Hepatocyte (in vitro differentiated cells): ENCODE data around the gene NOL3. TPM values are rescaled to one million over a fixed set of nuclear protein-coding genes. Genes with fewer than 3 reads are reported as not detected.
A peak's percentile ranks its signal among the peaks of the same experiment; 100 is the strongest.

Source experiments
- DNase-seq: peaks from one replicate; pipeline ENCODE4 v3.0.0-alpha.2; 2016; ENCODE audit warnings: low spot score
- H2AFZ ChIP-seq: fragments of 200-600 bp; sonication (generic); 2 replicates; pipeline ENCODE4 v1.6.0; 2016; ENCODE audit warnings: antibody characterized with exemption, mild to moderate bottlenecking
- H3K27ac ChIP-seq: fragments of 200-600 bp; sonication (generic); 2 replicates; pipeline ENCODE4 v1.5.1; 2016; ENCODE audit warnings: mild to moderate bottlenecking
- H3K27me3 ChIP-seq: fragments of 200-600 bp; sonication (generic); 2 replicates; pipeline ENCODE4 v1.6.1; 2016
- H3K36me3 ChIP-seq: fragments of 200-600 bp; sonication (generic); replicated peaks from 2 replicates; pipeline ENCODE4 v1.5.1; 2016; ENCODE audit warnings: low read depth; ENCODE audit not compliant: insufficient read depth
- H3K4me1 ChIP-seq: fragments of 200-600 bp; sonication (generic); 2 replicates; pipeline ENCODE4 v1.5.1; 2016; ENCODE audit warnings: mild to moderate bottlenecking, moderate library complexity; ENCODE audit not compliant: insufficient read depth
- H3K4me2 ChIP-seq: fragments of 200-600 bp; sonication (generic); 2 replicates; pipeline ENCODE4 v1.6.0; 2016
- H3K4me3 ChIP-seq: fragments of 200-600 bp; sonication (generic); 2 replicates; pipeline ENCODE4 v1.5.1; 2016; ENCODE audit warnings: mild to moderate bottlenecking
- H3K79me2 ChIP-seq: fragments of 200-600 bp; sonication (generic); 2 replicates; pipeline ENCODE4 v1.6.0; 2017; ENCODE audit warnings: mild to moderate bottlenecking
- H3K9me2 ChIP-seq: fragments of 200-600 bp; sonication (generic); replicated peaks from 2 replicates; pipeline ENCODE4 v1.6.0; 2017; ENCODE audit warnings: mild to moderate bottlenecking; ENCODE audit not compliant: insufficient read depth
- H3K9me3 ChIP-seq: fragments of 200-600 bp; sonication (generic); 2 replicates; pipeline ENCODE4 v1.5.1; 2016; ENCODE audit warnings: low read depth, mild to moderate bottlenecking
- H4K20me1 ChIP-seq: fragments of 200-600 bp; sonication (generic); 2 replicates; pipeline ENCODE4 v1.6.0; 2016; ENCODE audit warnings: mild to moderate bottlenecking; ENCODE audit not compliant: insufficient read depth, poor library complexity, severe bottlenecking
- EZH2 ChIP-seq: fragments of 200-600 bp; sonication (generic); IDR thresholded peaks from 2 replicates; pipeline ENCODE4 v1.6.1; 2016; ENCODE audit warnings: antibody characterized with exemption, mild to moderate bottlenecking, borderline replicate concordance
- EZH2phosphoT487 ChIP-seq: fragments of 200-600 bp; sonication (generic); IDR thresholded peaks from one replicate; pipeline ENCODE4 v1.6.1; 2018; ENCODE audit warnings: antibody characterized with exemption, mild to moderate bottlenecking, low read depth, moderate library complexity; ENCODE audit not compliant: unreplicated experiment, severe bottlenecking
- WGBS: methylation state at CpG from one replicate; pipeline ENCODE4 v1.1.6; 2016; ENCODE audit warnings: low lambda C conversion rate; ENCODE audit errors: missing lambda C conversion rate; 5-methylcytosine and 5-hydroxymethylcytosine counted together
- microRNA counts: library from miRNA; unstranded; fragments of <30 nt; microRNA quantifications from one replicate; lab custom pipeline; 2017
- microRNA-seq: library from miRNA; unstranded; fragments of <30 nt; microRNA quantifications from one replicate; pipeline ENCODE4, GENCODE V29; 2017
- polyA plus RNA-seq: library from polyadenylated mRNA; unstranded; fragments of >200 nt; fragmentation: Nextera tagmentation; extraction: Ambion mirVana; gene quantifications from 2 replicates; pipeline ENCODE4 v1.2.1, GENCODE V29; 2016
- small RNA-seq: library from RNA; depleted of rRNA; stranded (forward); fragments of <200 nt; gene quantifications from one replicate; pipeline ENCODE3, GENCODE V24; 2014
- total RNA-seq: library from RNA; depleted of rRNA; stranded (reverse); fragments of >200 nt; gene quantifications from 2 replicates; pipeline ENCODE4 v1.2.3, GENCODE V29; 2014
- TF ChIP-seq, protein P1 (sequence below): fragments of 200-600 bp; sonication (generic); IDR thresholded peaks from 2 replicates; pipeline ENCODE4 v1.5.1; 2016; ENCODE audit warnings: antibody characterized with exemption, mild to moderate bottlenecking; ENCODE audit not compliant: poor library complexity

The NOL3 gene
- total and polyA plus RNA-seq, 2 experiments from 2014 or later = 9.3 to 10.9 TPM

DNA sequence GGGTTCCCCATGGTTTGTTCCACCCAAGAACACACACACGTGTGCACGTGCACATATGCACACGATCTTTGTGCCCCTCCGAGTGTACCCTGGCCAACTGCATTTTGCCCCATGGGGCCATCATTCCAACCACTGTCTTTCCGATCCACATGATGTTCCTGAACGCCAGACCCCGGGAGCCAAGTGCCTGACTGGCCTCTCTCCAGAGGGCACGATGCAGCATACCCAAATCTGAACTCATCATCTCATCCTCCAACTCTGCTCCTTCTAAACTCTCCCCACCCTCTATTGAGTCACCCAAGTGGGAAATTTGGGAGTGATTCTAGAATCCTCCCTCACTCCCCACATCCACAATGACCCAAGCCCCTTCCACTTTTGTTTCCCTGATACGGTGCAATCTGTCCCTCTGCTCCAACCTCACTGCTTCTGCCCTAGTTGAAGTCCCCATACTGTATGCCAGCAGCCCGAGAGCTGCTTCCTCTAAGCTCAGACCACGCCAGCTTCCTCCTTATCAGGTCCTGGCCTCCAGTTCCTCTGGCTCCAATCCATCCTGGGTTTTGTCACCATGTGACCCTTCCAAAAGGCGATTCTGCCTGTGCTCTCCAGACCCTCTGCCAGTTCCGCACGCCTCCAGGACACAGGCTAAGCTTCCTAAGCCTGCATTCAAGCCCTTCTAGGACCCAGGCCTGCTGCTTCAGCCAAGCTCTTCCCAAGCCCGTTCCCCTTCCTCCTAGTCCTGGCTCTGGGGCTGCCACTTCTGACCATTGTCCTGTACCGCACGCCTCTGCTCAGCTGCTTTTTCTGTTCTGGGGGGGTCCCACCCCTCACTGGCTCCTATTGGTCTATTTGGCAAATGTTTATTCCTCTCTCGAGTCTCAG is 46.5 kb downstream of the NOL3 start:
- no peak overlapping the region for H3K27ac ChIP-seq
- no peaks in the 10 kb centered on the region for H3K27me3 ChIP-seq
- no peaks in the 10 kb centered on the region for H3K79me2 ChIP-seq
- no peak overlapping the region for H2AFZ ChIP-seq
- no peaks in the 10 kb centered on the region for H3K4me1 ChIP-seq
- H3K9me2 ChIP-seq = no peaks in the 10 kb centered on the region
- no peak overlapping the region for H3K4me3 ChIP-seq
- 83% methylated on average over 18 of the region's 18 CpGs for WGBS
- TF ChIP-seq, protein P1, sequence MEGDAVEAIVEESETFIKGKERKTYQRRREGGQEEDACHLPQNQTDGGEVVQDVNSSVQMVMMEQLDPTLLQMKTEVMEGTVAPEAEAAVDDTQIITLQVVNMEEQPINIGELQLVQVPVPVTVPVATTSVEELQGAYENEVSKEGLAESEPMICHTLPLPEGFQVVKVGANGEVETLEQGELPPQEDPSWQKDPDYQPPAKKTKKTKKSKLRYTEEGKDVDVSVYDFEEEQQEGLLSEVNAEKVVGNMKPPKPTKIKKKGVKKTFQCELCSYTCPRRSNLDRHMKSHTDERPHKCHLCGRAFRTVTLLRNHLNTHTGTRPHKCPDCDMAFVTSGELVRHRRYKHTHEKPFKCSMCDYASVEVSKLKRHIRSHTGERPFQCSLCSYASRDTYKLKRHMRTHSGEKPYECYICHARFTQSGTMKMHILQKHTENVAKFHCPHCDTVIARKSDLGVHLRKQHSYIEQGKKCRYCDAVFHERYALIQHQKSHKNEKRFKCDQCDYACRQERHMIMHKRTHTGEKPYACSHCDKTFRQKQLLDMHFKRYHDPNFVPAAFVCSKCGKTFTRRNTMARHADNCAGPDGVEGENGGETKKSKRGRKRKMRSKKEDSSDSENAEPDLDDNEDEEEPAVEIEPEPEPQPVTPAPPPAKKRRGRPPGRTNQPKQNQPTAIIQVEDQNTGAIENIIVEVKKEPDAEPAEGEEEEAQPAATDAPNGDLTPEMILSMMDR = no peak
- no peak for TF ChIP-seq EZH2
- no peak for TF ChIP-seq EZH2phosphoT487
- no peak for DNase-seq
- H3K4me2 ChIP-seq = no peak overlapping the region
- no peaks in the 10 kb centered on the region for H4K20me1 ChIP-seq
- no peaks in the 10 kb centered on the region for H3K9me3 ChIP-seq
- H3K36me3 ChIP-seq = no peaks in the 10 kb centered on the region

DNA sequence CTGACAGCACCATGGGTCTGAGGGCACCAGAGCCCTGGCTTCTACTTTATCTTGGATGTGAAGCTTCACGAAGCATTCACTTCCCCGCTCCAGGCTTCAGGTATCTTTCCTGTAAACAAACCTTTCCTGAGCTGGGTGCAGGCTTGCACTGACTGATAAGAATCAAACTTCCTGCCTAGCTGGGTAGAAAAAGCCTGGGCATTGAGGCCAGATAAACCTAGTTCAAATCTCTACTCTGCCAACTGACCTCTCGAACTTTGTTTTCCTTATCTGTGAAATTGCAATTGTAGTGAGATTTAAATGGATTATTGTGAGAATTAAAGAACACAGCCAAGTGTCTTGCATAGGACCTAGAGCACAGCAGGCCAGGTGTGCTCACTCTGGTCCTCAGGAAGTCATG is 53.7 kb downstream of the NOL3 start:
- no peak overlapping the region for H3K4me2 ChIP-seq
- peaks cover 9% of the 10 kb centered on the region for H3K4me1 ChIP-seq
- H3K79me2 ChIP-seq = peaks cover 16% of the 10 kb centered on the region
- TF ChIP-seq, protein P1 = no peak
- no peak for TF ChIP-seq EZH2phosphoT487
- no peak for TF ChIP-seq EZH2
- no peaks in the 10 kb centered on the region for H3K36me3 ChIP-seq
- WGBS = 27% methylated on average over 3 of the region's 3 CpGs
- no peak for DNase-seq
- H3K9me2 ChIP-seq = no peaks in the 10 kb centered on the region
- H3K27ac ChIP-seq = no peak overlapping the region
- no peak overlapping the region for H3K4me3 ChIP-seq
- H3K27me3 ChIP-seq = no peaks in the 10 kb centered on the region
- H4K20me1 ChIP-seq = no peaks in the 10 kb centered on the region
- H3K9me3 ChIP-seq = no peaks in the 10 kb centered on the region
- H2AFZ ChIP-seq = no peak overlapping the region

MicroRNAs encoded within 50 kb of the gene (microRNA counts, 767-probe panel; counts per million panel counts)
- not detected for microRNA hsa-miR-328 (lab: Ali Mortazavi, UCI)

Small RNA genes lying within 50 kb of the gene (microRNA-seq; reads per million reads assigned to microRNA genes)
- gene MIR328 = 344 reads per million, percentile 70 among the genes with 10 or more reads in this experiment

Small RNA genes lying within 50 kb of the gene (small RNA-seq; reads per million reads assigned to genes)
- 4.1 reads per million, percentile 92 among the genes with 10 or more reads in this experiment for gene MIR328

Other genes with a start within 250 kb of the NOL3 start
- 8.2 and 8.8 TPM in 2 replicates for gene RRAD, start 245.0 kb upstream of the NOL3 start, total RNA-seq
- gene RRAD, start 245.0 kb upstream of the NOL3 start, polyA plus RNA-seq = 16.3 and 27.6 TPM in 2 replicates
- 106 and 131 TPM in 2 replicates for gene CIAO2B, start 236.1 kb upstream of the NOL3 start, total RNA-seq
- 147 and 154 TPM in 2 replicates for gene CIAO2B, start 236.1 kb upstream of the NOL3 start, polyA plus RNA-seq
- 52.6 and 52.8 TPM in 2 replicates for gene CES2, start 235.0 kb upstream of the NOL3 start, total RNA-seq
- 67.7 and 72.8 TPM in 2 replicates for gene CES2, start 235.0 kb upstream of the NOL3 start, polyA plus RNA-seq
- gene CES3, start 209.3 kb upstream of the NOL3 start, total RNA-seq = 1.2 and 1.7 TPM in 2 replicates
- gene CES3, start 209.3 kb upstream of the NOL3 start, polyA plus RNA-seq = 3.4 and 3.8 TPM in 2 replicates
- 7.2 and 12.3 TPM in 2 replicates for gene CES4A, start 181.9 kb upstream of the NOL3 start, total RNA-seq
- gene CES4A, start 181.9 kb upstream of the NOL3 start, polyA plus RNA-seq = 11.8 and 17.9 TPM in 2 replicates
- 48.0 and 59.0 TPM in 2 replicates for gene CBFB, start 141.4 kb upstream of the NOL3 start, total RNA-seq
- 39.3 and 47.4 TPM in 2 replicates for gene CBFB, start 141.4 kb upstream of the NOL3 start, polyA plus RNA-seq
- 18.6 and 18.7 TPM in 2 replicates for gene PHAF1, start 60.6 kb upstream of the NOL3 start, total RNA-seq
- gene PHAF1, start 60.6 kb upstream of the NOL3 start, polyA plus RNA-seq = 15.2 and 20.2 TPM in 2 replicates
- 33.3 and 34.5 TPM in 2 replicates for gene B3GNT9, start 19.5 kb upstream of the NOL3 start, total RNA-seq
- 37.5 and 44.2 TPM in 2 replicates for gene B3GNT9, start 19.5 kb upstream of the NOL3 start, polyA plus RNA-seq
- gene TRADD, start 10.6 kb upstream of the NOL3 start, total RNA-seq = 18.5 and 21.9 TPM in 2 replicates
- 31.4 and 32.4 TPM in 2 replicates for gene TRADD, start 10.6 kb upstream of the NOL3 start, polyA plus RNA-seq
- 10.7 and 11.1 TPM in 2 replicates for gene FBXL8, start 10.6 kb upstream of the NOL3 start, total RNA-seq
- gene FBXL8, start 10.6 kb upstream of the NOL3 start, polyA plus RNA-seq = 15.9 and 19.8 TPM in 2 replicates
- 3.2 and 5.5 TPM in 2 replicates for gene HSF4, start 5.8 kb upstream of the NOL3 start, total RNA-seq
- gene HSF4, start 5.8 kb upstream of the NOL3 start, polyA plus RNA-seq = 8.5 and 15.7 TPM in 2 replicates
- gene MATCAP1, start 13.4 kb downstream of the NOL3 start, total RNA-seq = 22.3 and 24.8 TPM in 2 replicates
- gene MATCAP1, start 13.4 kb downstream of the NOL3 start, polyA plus RNA-seq = 25.4 and 38.5 TPM in 2 replicates
- gene EXOC3L1, start 19.6 kb downstream of the NOL3 start, total RNA-seq = 0.33 and 3.3 TPM in 2 replicates
- gene EXOC3L1, start 19.6 kb downstream of the NOL3 start, polyA plus RNA-seq = 2.0 and 2.6 TPM in 2 replicates
- gene E2F4, start 21.6 kb downstream of the NOL3 start, total RNA-seq = 70.4 and 76.6 TPM in 2 replicates
- gene E2F4, start 21.6 kb downstream of the NOL3 start, polyA plus RNA-seq = 72.4 and 76.4 TPM in 2 replicates
- 18.5 and 18.7 TPM in 2 replicates for gene ELMO3, start 28.6 kb downstream of the NOL3 start, total RNA-seq
- gene ELMO3, start 28.6 kb downstream of the NOL3 start, polyA plus RNA-seq = 14.5 and 18.3 TPM in 2 replicates
- gene TMEM208, start 56.6 kb downstream of the NOL3 start, total RNA-seq = 47.5 and 53.2 TPM in 2 replicates
- gene TMEM208, start 56.6 kb downstream of the NOL3 start, polyA plus RNA-seq = 160 and 181 TPM in 2 replicates
- 4.1 and 10.0 TPM in 2 replicates for gene FHOD1, start 76.9 kb downstream of the NOL3 start, total RNA-seq
- gene FHOD1, start 76.9 kb downstream of the NOL3 start, polyA plus RNA-seq = 17.2 and 20.9 TPM in 2 replicates
- 0.36 and 1.4 TPM in 2 replicates for gene SLC9A5, start 78.4 kb downstream of the NOL3 start, total RNA-seq
- gene SLC9A5, start 78.4 kb downstream of the NOL3 start, polyA plus RNA-seq = 1.5 and 2.7 TPM in 2 replicates
- gene PLEKHG4, start 109.0 kb downstream of the NOL3 start, total RNA-seq = 3.4 and 3.6 TPM in 2 replicates
- 3.0 and 5.5 TPM in 2 replicates for gene PLEKHG4, start 109.0 kb downstream of the NOL3 start, polyA plus RNA-seq
- gene KCTD19, start 156.2 kb downstream of the NOL3 start, total RNA-seq = not detected in 2 replicates
- gene KCTD19, start 156.2 kb downstream of the NOL3 start, polyA plus RNA-seq = not detected in 2 replicates
- gene LRRC36, start 156.3 kb downstream of the NOL3 start, total RNA-seq = 0.23 and 0.32 TPM in 2 replicates
- gene LRRC36, start 156.3 kb downstream of the NOL3 start, polyA plus RNA-seq = 0.69 TPM in 1 of 2 replicates, not detected in the other
- gene TPPP3, start 223.0 kb downstream of the NOL3 start, total RNA-seq = 0.88 and 3.2 TPM in 2 replicates
- 13.4 and 20.1 TPM in 2 replicates for gene TPPP3, start 223.0 kb downstream of the NOL3 start, polyA plus RNA-seq
- gene ZDHHC1, start 245.9 kb downstream of the NOL3 start, total RNA-seq = 1.9 and 5.9 TPM in 2 replicates
- gene ZDHHC1, start 245.9 kb downstream of the NOL3 start, polyA plus RNA-seq = 10.0 and 10.6 TPM in 2 replicates